Measurements from ENCODE around the gene PRDM11.

PRDM11 gene

GRCh38 chr11:45260071-45260470 is 113.6 kb downstream of the PRDM11 start:
- no peak overlapping the region for H3K9ac ChIP-seq
- H3K27me3 ChIP-seq (ENCODE audit: insufficient read depth, low read depth), result no peaks in the 10 kb centered on the region
- no peak overlapping the region for H3K4me3 ChIP-seq (IDR thresholded peaks at IDR 0.05; ENCODE audit: insufficient read depth, low read depth, low read length)
- H4K20me1 ChIP-seq (ENCODE audit: insufficient read depth), result no peaks in the 10 kb centered on the region
- H3K36me3 ChIP-seq (ENCODE audit: insufficient read depth), result no peaks in the 10 kb centered on the region
- no peak overlapping the region for H3K4me2 ChIP-seq
- no peaks in the 10 kb centered on the region for H3K79me2 ChIP-seq (ENCODE audit: insufficient read depth, low read depth)
- H3K4me1 ChIP-seq (ENCODE audit: low read depth, poor library complexity, severe bottlenecking), result no peaks in the 10 kb centered on the region
- no peak overlapping the region for H3K27ac ChIP-seq
- TF ChIP-seq CTCF (conservative IDR thresholded peaks at IDR 0.05; ENCODE audit: low read depth, low read length), result no peak
- H2AFZ ChIP-seq (ENCODE audit: low read depth), result no peak overlapping the region

- Histone ChIP-seq H3K27ac (no peak overlapping the region), H3K79me2 (ENCODE audit: insufficient read depth, low read depth) (no peaks in the 10 kb centered on the region), H3K4me3 (IDR thresholded peaks at IDR 0.05; ENCODE audit: insufficient read depth, low read depth, low read length) (no peak overlapping the region), H3K4me1 (ENCODE audit: low read depth, poor library complexity, severe bottlenecking) (no peaks in the 10 kb centered on the region), H3K4me2 (no peak overlapping the region), H2AFZ (ENCODE audit: low read depth) (no peak overlapping the region), H3K36me3 (ENCODE audit: insufficient read depth) (no peaks in the 10 kb centered on the region), H3K9ac (no peak overlapping the region), H3K27me3 (ENCODE audit: insufficient read depth, low read depth) (no peaks in the 10 kb centered on the region), H4K20me1 (ENCODE audit: insufficient read depth) (no peaks in the 10 kb centered on the region)
- no peak for TF ChIP-seq CTCF (conservative IDR thresholded peaks at IDR 0.05; ENCODE audit: low read depth, low read length)
Observed at GRCh38 chr11:45262900-45263299, 116.5 kb downstream of the PRDM11 start.

- H3K27me3 ChIP-seq (ENCODE audit: insufficient read depth, low read depth), result no peaks in the 10 kb centered on the region
- no peak overlapping the region for H3K9ac ChIP-seq
- no peak overlapping the region for H3K4me2 ChIP-seq
- H3K27ac ChIP-seq, result no peak overlapping the region
- H2AFZ ChIP-seq (ENCODE audit: low read depth), result no peak overlapping the region
- no peak for TF ChIP-seq CTCF (conservative IDR thresholded peaks at IDR 0.05; ENCODE audit: low read depth, low read length)
- H4K20me1 ChIP-seq (ENCODE audit: insufficient read depth), result no peaks in the 10 kb centered on the region
- H3K79me2 ChIP-seq (ENCODE audit: insufficient read depth, low read depth), result no peaks in the 10 kb centered on the region
- H3K36me3 ChIP-seq (ENCODE audit: insufficient read depth), result no peaks in the 10 kb centered on the region
- no peak overlapping the region for H3K4me3 ChIP-seq (IDR thresholded peaks at IDR 0.05; ENCODE audit: insufficient read depth, low read depth, low read length)
- no peaks in the 10 kb centered on the region for H3K4me1 ChIP-seq (ENCODE audit: low read depth, poor library complexity, severe bottlenecking)
Observed at GRCh38 chr11:45263773-45264172, 117.3 kb downstream of the PRDM11 start.

GRCh38 chr11:45264839-45265515 is 118.5 kb downstream of the PRDM11 start:
- H2AFZ ChIP-seq (ENCODE audit: low read depth), result no peak overlapping the region
- no peak overlapping the region for H3K4me3 ChIP-seq (IDR thresholded peaks at IDR 0.05; ENCODE audit: insufficient read depth, low read depth, low read length)
- no peaks in the 10 kb centered on the region for H3K4me1 ChIP-seq (ENCODE audit: low read depth, poor library complexity, severe bottlenecking)
- H3K4me2 ChIP-seq, result no peak overlapping the region
- no peaks in the 10 kb centered on the region for H3K36me3 ChIP-seq (ENCODE audit: insufficient read depth)
- no peaks in the 10 kb centered on the region for H3K27me3 ChIP-seq (ENCODE audit: insufficient read depth, low read depth)
- no peak overlapping the region for H3K9ac ChIP-seq
- H4K20me1 ChIP-seq (ENCODE audit: insufficient read depth), result no peaks in the 10 kb centered on the region
- H3K27ac ChIP-seq, result no peak overlapping the region
- no peaks in the 10 kb centered on the region for H3K79me2 ChIP-seq (ENCODE audit: insufficient read depth, low read depth)
- TF ChIP-seq CTCF (conservative IDR thresholded peaks at IDR 0.05; ENCODE audit: low read depth, low read length), result no peak

All from KMS-11 (cell line).